Subcutaneous abdominal adipose tissue (tissue), 5 donors: ENCODE measurements around the gene PCED1A.

Experiments used
- H3K27ac ChIP-seq: one replicate; pipeline ENCODE4 v1.7.0; 2013; ENCODE audit warnings: low read depth, mild to moderate bottlenecking, inconsistent platforms, low read length, moderate library complexity
- H3K27me3 ChIP-seq, 5 donors: one replicate each; pipeline ENCODE4 v1.7.0; 2013; ENCODE audit warnings: low read length in 5 of 5, inconsistent platforms in 1 of 5; ENCODE audit not compliant: control insufficient read depth in 5 of 5, insufficient read depth in 4 of 5
- H3K36me3 ChIP-seq, 5 donors: one replicate each; pipeline ENCODE4 v1.7.0; 2013; ENCODE audit warnings: low read length in 5 of 5; ENCODE audit not compliant: control insufficient read depth in 5 of 5, insufficient read depth in 5 of 5
- H3K4me1 ChIP-seq, 5 donors: one replicate each; pipeline ENCODE4 v1.7.0; 2013; ENCODE audit warnings: low read length in 5 of 5, mild to moderate bottlenecking in 3 of 5, moderate library complexity in 1 of 5; ENCODE audit not compliant: control insufficient read depth in 5 of 5, insufficient read depth in 5 of 5
- H3K4me3 ChIP-seq, 5 donors: one replicate each; pipeline ENCODE4 v1.7.0; 2013; ENCODE audit warnings: low read length in 5 of 5, low read depth in 1 of 5
- H3K9ac ChIP-seq, 5 donors: one replicate each; pipeline ENCODE4 v1.7.0; 2013; ENCODE audit warnings: low read length in 5 of 5, mild to moderate bottlenecking in 4 of 5, moderate library complexity in 3 of 5
- H3K9me3 ChIP-seq, 5 donors: one replicate each; pipeline ENCODE4 v1.7.0; 2013; ENCODE audit warnings: low read length in 5 of 5; ENCODE audit not compliant: control insufficient read depth in 5 of 5
- donor health status: healthy.
- donor health status: healthy.
- donor health status: healthy.
- donor health status: healthy.
- donor health status: healthy.

PCED1A gene

DNA sequence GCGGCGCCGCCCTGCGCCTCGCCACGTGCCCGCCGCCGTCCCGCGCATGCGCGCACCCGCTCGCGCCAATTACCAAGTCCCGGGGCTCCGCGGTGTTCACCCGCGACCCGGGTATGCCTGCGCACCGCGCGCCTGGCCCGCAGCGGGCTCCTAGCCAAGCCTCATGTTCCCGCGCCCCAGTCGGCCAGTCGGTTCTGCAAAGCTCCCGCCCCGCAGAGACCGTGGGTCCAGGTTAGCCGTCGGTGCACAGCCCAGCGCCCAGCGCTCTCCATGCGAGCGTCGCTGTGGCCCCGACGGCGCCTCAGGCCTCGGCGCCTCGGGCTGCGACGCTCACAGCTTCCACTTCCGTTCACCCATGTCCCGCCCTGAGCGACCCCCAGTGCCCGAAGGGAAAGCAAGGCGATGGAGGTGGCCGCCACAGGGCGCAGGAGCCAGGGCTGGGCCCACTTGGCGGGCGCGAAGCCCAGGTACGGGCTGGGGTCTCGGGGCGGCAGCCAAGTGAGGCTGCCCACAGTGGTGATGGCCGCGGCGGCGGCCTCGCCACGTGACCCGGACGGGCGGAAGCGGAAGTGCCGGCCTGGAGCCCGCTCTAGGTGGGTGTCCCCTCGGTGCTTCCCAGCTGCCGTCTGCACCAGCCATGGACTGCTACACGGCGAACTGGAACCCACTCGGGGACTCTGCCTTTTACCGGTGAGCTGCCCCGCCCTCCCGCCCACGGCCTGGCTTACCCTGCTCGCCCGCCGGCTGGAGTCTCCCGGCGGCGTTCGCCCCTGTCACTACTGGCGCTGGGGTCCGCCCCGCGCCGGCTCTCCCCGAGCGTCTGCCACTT is at the start of gene PCED1A, which contains the start of gene VPS16:
Gene PCED1A, minus strand, starts transcription at position 518 of the 829 bp plus-strand sequence. CDS start 743 bp downstream, outside the sequence.
Gene VPS16, plus strand, starts transcription at position 608 of the 829 bp plus-strand sequence. Its CDS starts 30 bp downstream, at position 638.
- Histone ChIP-seq H3K9ac (peak within 1 kb of the TSS; percentile 79 to 93 (median 88)), H3K4me3 (peak within 1 kb of the TSS; percentile 72 to 91 (median 83)), H3K4me1 (peaks cover 3 to 25% (median 18%) of the 10 kb centered on the region in 5 donors), H3K27me3 (no peaks in the 10 kb centered on the region), H3K9me3 (no peaks in the 10 kb centered on the region), H3K36me3 (peaks cover 4 to 23% (median 11%) of the 10 kb centered on the region in 5 donors), H3K27ac (peak within 1 kb of the TSS; percentile 77)

- H3K36me3 ChIP-seq, result peaks cover 0 to 2% (median 0%) of the 10 kb centered on the region in 5 donors
- H3K27me3 ChIP-seq, result no peaks in the 10 kb centered on the region
- H3K27ac ChIP-seq, result no peak overlapping the region
- no peak overlapping the region for H3K4me3 ChIP-seq
- no peaks in the 10 kb centered on the region for H3K9me3 ChIP-seq
- H3K4me1 ChIP-seq, result peaks cover 0 to 5% (median 0%) of the 10 kb centered on the region in 5 donors
- H3K9ac ChIP-seq, result no peak overlapping the region
These were observed 49.3 kb upstream of the PCED1A start for GRCh38 chr20:2889797-2890196.

- no peak overlapping the region for H3K27ac ChIP-seq
- no peaks in the 10 kb centered on the region for H3K9me3 ChIP-seq
- no peak overlapping the region for H3K4me3 ChIP-seq
- H3K4me1 ChIP-seq, result peaks cover 0 to 5% (median 0%) of the 10 kb centered on the region in 5 donors
- H3K36me3 ChIP-seq, result peaks cover 0 to 2% (median 0%) of the 10 kb centered on the region in 5 donors
- no peaks in the 10 kb centered on the region for H3K27me3 ChIP-seq
- H3K9ac ChIP-seq, result no peak overlapping the region
These were observed 48.8 kb upstream of the PCED1A start for GRCh38 chr20:2889209-2889608.

DNA sequence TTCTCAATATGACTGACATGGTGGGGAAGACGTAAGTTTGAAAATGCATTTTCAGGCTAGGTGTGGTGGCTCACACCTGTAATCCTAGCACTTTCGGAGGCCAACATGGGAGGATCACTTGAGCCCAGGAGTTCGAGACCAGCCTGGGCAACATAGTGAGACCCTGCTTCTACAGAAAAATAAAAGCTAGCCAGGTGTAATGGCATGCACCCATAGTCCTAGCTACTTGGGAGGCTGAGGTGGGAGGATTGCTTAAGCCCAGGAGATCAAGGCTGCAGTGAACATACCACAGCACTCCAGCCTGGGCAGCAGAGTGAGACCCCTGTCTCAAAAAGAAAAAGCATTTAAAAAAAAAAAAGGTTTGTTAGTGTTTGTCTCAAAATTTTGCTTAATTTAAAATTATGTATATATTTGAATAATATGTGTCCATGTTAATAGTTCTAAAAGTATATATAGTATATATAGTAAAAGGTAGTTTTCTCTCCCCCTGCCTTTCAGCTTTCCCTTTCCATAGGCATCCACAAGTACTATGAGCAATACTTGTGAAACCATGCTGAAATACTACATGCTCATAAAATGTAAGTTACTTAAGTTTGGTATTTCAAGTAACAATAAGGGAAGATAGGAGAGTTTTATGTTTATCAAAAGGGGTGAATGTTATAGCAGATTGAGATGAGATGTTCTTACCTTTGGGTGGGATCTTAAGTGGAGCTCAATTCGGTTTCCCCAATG is 47.9 kb upstream of the PCED1A start:
- Histone ChIP-seq H3K4me1 (peaks cover 0 to 5% (median 0%) of the 10 kb centered on the region in 5 donors), H3K9ac (no peak overlapping the region), H3K27ac (no peak overlapping the region), H3K9me3 (no peaks in the 10 kb centered on the region), H3K36me3 (peaks cover 0 to 2% (median 0%) of the 10 kb centered on the region in 5 donors), H3K4me3 (no peak overlapping the region), H3K27me3 (no peaks in the 10 kb centered on the region)

GRCh38 chr20:2887715-2888114 is 47.3 kb upstream of the PCED1A start:
- Histone ChIP-seq H3K9me3 (no peaks in the 10 kb centered on the region), H3K27me3 (no peaks in the 10 kb centered on the region), H3K4me1 (peaks cover 0 to 5% (median 0%) of the 10 kb centered on the region in 5 donors), H3K4me3 (no peak overlapping the region), H3K27ac (no peak overlapping the region), H3K36me3 (peaks cover 0 to 2% (median 0%) of the 10 kb centered on the region in 5 donors), H3K9ac (peak overlapping the region in 1 of 5 donors; percentile 42)

DNA sequence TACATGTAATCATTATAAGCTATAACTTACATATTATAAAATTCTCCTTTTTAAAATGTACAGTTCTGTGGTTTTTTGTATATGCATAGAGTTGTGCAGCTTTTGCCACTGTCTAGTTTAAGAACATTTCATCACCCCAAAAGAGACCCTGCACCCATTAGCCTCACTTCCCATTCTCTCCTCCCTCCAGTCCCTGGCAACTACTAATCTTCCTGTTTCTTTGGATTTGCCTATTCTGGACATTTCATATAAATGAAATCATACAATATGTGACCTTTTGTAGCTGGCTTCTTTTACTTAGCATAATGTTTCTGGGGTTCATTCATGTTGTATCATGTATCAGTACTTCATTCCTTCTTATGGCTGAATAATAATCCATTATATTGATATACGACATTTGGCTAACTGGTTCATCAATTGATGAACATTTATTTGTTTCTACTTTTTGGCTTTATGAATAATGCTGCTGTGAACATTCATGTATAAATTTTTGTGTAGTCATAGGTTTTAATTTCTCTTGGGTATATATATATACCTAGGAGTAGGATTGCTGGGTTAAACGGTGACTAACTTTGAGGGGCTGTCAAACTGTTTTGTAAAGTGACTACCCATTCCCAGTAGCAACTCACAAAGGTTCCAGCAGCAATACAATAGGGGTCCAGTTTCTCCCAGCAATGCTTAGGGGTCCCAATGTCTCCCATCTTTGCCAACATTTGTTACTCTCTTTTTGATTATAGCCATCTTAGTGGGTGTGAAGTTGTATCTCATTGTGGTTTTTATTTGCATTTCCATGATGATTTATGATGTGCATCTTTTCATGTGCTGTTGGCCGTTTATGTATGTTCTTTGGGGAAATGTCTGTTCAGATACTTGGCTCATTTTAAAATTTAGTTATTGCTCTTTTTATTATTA is 43.5 kb upstream of the PCED1A start:
- Histone ChIP-seq H3K4me3 (no peak overlapping the region), H3K27ac (no peak overlapping the region), H3K4me1 (peaks cover 0 to 5% (median 0%) of the 10 kb centered on the region in 5 donors), H3K27me3 (no peaks in the 10 kb centered on the region), H3K36me3 (no peaks in the 10 kb centered on the region), H3K9me3 (no peaks in the 10 kb centered on the region), H3K9ac (no peak overlapping the region)

DNA sequence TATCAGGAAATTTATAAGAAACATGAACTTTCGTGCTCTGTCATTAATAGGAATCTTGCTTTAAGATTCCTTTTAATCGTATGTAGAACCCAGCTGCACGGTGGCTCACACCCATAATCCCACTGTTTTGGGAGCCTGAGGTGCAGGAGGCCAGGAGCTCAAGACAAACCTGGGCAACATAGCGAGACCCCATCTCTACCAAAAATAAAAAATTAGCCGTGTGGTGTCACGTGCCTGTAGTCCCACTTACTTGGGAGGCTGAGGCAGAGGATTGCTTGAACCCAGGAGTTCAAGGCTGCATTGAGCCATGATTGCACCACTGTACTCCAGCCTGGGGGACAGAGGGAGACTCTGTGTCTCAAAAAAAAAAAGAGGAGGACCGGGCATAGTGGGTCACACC is 40.2 kb upstream of the PCED1A start:
- H3K27me3 ChIP-seq, result no peaks in the 10 kb centered on the region
- no peaks in the 10 kb centered on the region for H3K36me3 ChIP-seq
- no peaks in the 10 kb centered on the region for H3K9me3 ChIP-seq
- no peak overlapping the region for H3K4me3 ChIP-seq
- no peak overlapping the region for H3K27ac ChIP-seq
- H3K4me1 ChIP-seq, result peaks cover 0 to 12% (median 5%) of the 10 kb centered on the region in 5 donors
- no peak overlapping the region for H3K9ac ChIP-seq

DNA sequence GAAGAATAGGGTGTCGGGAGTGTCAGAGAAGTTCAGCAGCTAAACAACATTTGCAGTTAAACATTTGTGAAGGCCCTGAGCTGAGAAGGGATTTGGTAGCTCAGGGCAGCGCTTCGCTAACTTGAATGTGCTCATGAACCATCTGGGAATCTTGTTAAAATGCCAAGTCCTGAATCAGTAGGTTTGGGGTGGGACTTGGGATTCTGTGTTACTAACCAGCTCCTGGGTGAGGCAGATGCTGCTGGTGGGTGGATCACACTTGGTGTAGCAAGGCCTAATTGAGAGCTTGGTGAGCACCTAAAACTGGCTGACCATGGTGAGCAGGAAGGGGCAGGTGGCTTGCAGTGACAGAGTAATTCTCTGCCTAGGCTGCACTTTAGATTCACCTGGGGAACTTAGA is 38.7 kb upstream of the PCED1A start:
- Histone ChIP-seq H3K9ac (no peak overlapping the region), H3K27me3 (no peaks in the 10 kb centered on the region), H3K9me3 (no peaks in the 10 kb centered on the region), H3K4me3 (no peak overlapping the region), H3K36me3 (no peaks in the 10 kb centered on the region), H3K4me1 (peaks cover 6 to 26% (median 20%) of the 10 kb centered on the region in 5 donors), H3K27ac (no peak overlapping the region)

DNA sequence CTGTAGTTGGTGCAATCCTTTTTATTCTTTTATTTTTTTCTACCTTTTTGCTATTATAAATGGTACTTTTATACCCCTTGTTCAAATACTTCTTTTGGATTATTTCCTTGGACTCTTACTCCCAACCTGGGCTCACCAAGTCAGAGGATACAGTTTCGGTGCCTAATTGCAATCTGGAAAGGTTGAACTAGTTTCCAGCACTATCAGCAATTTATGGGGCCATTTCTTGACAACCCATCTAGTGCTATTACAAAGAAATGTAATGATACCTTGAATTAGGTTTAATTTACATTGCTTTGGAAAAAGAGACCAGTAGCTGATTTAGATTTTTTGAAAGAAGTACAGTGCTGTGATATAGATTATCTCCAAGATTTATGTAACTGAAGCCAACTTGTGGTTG is 38.1 kb upstream of the PCED1A start:
- H3K27me3 ChIP-seq, result no peaks in the 10 kb centered on the region
- H3K27ac ChIP-seq, result no peak overlapping the region
- H3K4me1 ChIP-seq, result peaks cover 6 to 30% (median 22%) of the 10 kb centered on the region in 5 donors
- H3K36me3 ChIP-seq, result no peaks in the 10 kb centered on the region
- H3K9me3 ChIP-seq, result no peaks in the 10 kb centered on the region
- H3K4me3 ChIP-seq, result no peak overlapping the region
- H3K9ac ChIP-seq, result no peak overlapping the region
